GM18951 (cell line): ENCODE results near the gene CHPF.
A peak's percentile ranks its signal among the peaks of the same experiment; 100 is the strongest.

Experiments used
- POLR2A ChIP-seq: IDR thresholded peaks from 4 replicates; pipeline ENCODE4 v1.6.1; 2011; ENCODE audit warnings: mild to moderate bottlenecking; ENCODE audit not compliant: insufficient read length, insufficient read depth; ENCODE audit errors: extremely low read depth
- in situ Hi-C: fragments of 300-500 bp; cut with MboI; formaldehyde crosslinking; loops from one replicate; pipeline ENCODE4 v1.12.0; 2022; ENCODE audit warnings: low sequenced_read_pairs, mixed read lengths, inconsistent platforms; ENCODE audit not compliant: unreplicated experiment

The CHPF gene

GRCh38 chr2:219553168-219553417 lies 9.5 kb upstream of the CHPF start:
- in situ Hi-C loops = no loop called here
- no peak for TF ChIP-seq POLR2A

GRCh38 chr2:219552382-219553167 lies 9.0 kb upstream of the CHPF start:
- no peak for TF ChIP-seq POLR2A
- in situ Hi-C loops = no loop called here

- in situ Hi-C loops = no loop called here
- TF ChIP-seq POLR2A = no peak
Measured at GRCh38 chr2:219551441-219552381, 8.1 kb upstream of the CHPF start.

- TF ChIP-seq POLR2A = no peak
- in situ Hi-C loops = no loop called here
Measured at GRCh38 chr2:219549619-219550018, 6.0 kb upstream of the CHPF start.

- in situ Hi-C loops = no loop called here
- no peak for TF ChIP-seq POLR2A
Measured at GRCh38 chr2:219548990-219549389, 5.4 kb upstream of the CHPF start.

- in situ Hi-C loops = no loop called here
- no peak for TF ChIP-seq POLR2A
Measured at GRCh38 chr2:219547621-219548020, 4.0 kb upstream of the CHPF start.

GRCh38 chr2:219545943-219546352 lies 2.3 kb upstream of the CHPF start:
- in situ Hi-C loops = no loop called here
- TF ChIP-seq POLR2A = no peak

- TF ChIP-seq POLR2A = no peak
- in situ Hi-C loops = no loop called here
Measured at GRCh38 chr2:219545295-219545942, 1.8 kb upstream of the CHPF start.

GRCh38 chr2:219544567-219544966 lies 958 bp upstream of the CHPF start:
- TF ChIP-seq POLR2A = no peak
- in situ Hi-C loops = no loop called here

GRCh38 chr2:219542931-219543595 lies 546 bp downstream of the CHPF start:
- peak; percentile 55 for TF ChIP-seq POLR2A
- in situ Hi-C loops = no loop called here

- TF ChIP-seq POLR2A = no peak
- in situ Hi-C loops = no loop called here
Measured at GRCh38 chr2:219541611-219542180, 1.9 kb downstream of the CHPF start.

- TF ChIP-seq POLR2A = no peak
- in situ Hi-C loops = no loop called here
Measured at GRCh38 chr2:219540784-219541504, 2.7 kb downstream of the CHPF start.
